Coronary artery (tissue), 2 donors: ENCODE data around the gene ZNF652.
"Not testable (repeated sequence)": the region's sequence is repeated elsewhere in the genome, so short reads cannot be mapped to it uniquely, and the experiment has no call there.

Experiments used
- DNase-seq: peaks from one replicate; pipeline ENCODE4 v3.0.0-alpha.2; 2017; ENCODE audit warnings: low spot score
- H3K27ac ChIP-seq, 2 donors: fragments of 200-600 bp; sonication (generic); one replicate each; pipeline ENCODE4 v1.5.1; 2016 to 2019
- H3K4me3 ChIP-seq: fragments of 200-600 bp; sonication (generic); 2 replicates; pipeline ENCODE4 v1.5.1; 2016; ENCODE audit warnings: mild to moderate bottlenecking, moderate library complexity
- CTCF ChIP-seq: fragments of 200-600 bp; sonication (generic); IDR thresholded peaks from one replicate; pipeline ENCODE4 v1.5.1; 2019; ENCODE audit warnings: antibody characterized with exemption

Gene ZNF652

GRCh38 chr17:49269356-49269755 lies 92.7 kb downstream of the ZNF652 start:
- DNase-seq = no peak
- no peak for TF ChIP-seq CTCF
- H3K4me3 ChIP-seq = no peak overlapping the region
- no peak overlapping the region for H3K27ac ChIP-seq

- Histone ChIP-seq H3K4me3 (no peak overlapping the region), H3K27ac (no peak overlapping the region)
- TF ChIP-seq CTCF = no peak
- no peak for DNase-seq
Measured at GRCh38 chr17:49267912-49268311, 94.1 kb downstream of the ZNF652 start.

GRCh38 chr17:49266233-49266632 lies 95.8 kb downstream of the ZNF652 start:
- no peak for DNase-seq
- TF ChIP-seq CTCF = no peak
- H3K27ac ChIP-seq = no peak overlapping the region
- H3K4me3 ChIP-seq = no peak overlapping the region

- DNase-seq, H3K27ac ChIP-seq: not testable (repeated sequence)
Measured at GRCh38 chr17:49261540-49261939, 100.5 kb downstream of the ZNF652 start.

GRCh38 chr17:49260817-49261291 lies 101.2 kb downstream of the ZNF652 start:
- TF ChIP-seq CTCF = no peak
- Histone ChIP-seq H3K27ac (peak overlapping the region; percentile 67), H3K4me3 (peak overlapping the region; percentile 69)
- no peak for DNase-seq

More at GRCh38 chr17:49261540-49261939, 100.5 kb downstream of the ZNF652 start:
- H3K4me3 ChIP-seq = not testable (repeated sequence)

GRCh38 chr17:49260011-49260816 lies 101.8 kb downstream of the ZNF652 start:
- Histone ChIP-seq H3K4me3 (peak overlapping the region; percentile 69), H3K27ac (peak overlapping the region; percentile 67)
- no peak for TF ChIP-seq CTCF
- DNase-seq = peak; percentile 79

GRCh38 chr17:49259663-49260010 lies 102.4 kb downstream of the ZNF652 start:
- DNase-seq = no peak
- Histone ChIP-seq H3K4me3 (peak overlapping the region; percentile 69), H3K27ac (peak overlapping the region; percentile 67)
- no peak for TF ChIP-seq CTCF
